ENCODE data around the gene PLEKHH1.

DNA sequence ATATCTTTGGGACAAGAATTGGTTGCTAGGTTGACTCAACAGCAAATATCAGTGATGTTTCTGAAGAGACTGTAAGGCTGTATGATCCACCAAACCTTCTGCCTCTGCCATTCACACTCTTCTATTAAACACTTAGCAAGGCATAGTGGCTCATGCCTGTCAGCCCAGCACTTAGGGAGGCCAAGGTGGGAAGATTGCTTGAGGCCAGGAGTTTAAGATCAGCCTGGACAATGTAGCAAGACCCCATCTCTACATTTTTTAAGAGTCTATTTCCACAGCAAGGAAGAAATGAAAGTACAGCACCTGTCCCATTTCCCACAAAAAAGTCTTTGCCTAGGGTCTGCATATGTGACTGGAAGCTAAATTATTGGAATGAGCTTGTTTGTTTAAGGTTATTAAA, 94.4 kb downstream of the PLEKHH1 start:
- TF ChIP-seq MXI1 (IDR thresholded peaks at IDR 0.05; ENCODE audit: low read depth, low read length) (no peak), MTA1 (IDR thresholded peaks at IDR 0.05; ENCODE audit: borderline replicate concordance) (no peak), PHF20 (IDR thresholded peaks at IDR 0.05; ENCODE audit: partially characterized antibody) (no peak), TAF15 (IDR thresholded peaks at IDR 0.05; ENCODE audit: low read depth, low read length) (no peak), BHLHE40 (IDR thresholded peaks at IDR 0.05; ENCODE audit: low read length) (no peak)
- TF ChIP-seq, protein P1, sequence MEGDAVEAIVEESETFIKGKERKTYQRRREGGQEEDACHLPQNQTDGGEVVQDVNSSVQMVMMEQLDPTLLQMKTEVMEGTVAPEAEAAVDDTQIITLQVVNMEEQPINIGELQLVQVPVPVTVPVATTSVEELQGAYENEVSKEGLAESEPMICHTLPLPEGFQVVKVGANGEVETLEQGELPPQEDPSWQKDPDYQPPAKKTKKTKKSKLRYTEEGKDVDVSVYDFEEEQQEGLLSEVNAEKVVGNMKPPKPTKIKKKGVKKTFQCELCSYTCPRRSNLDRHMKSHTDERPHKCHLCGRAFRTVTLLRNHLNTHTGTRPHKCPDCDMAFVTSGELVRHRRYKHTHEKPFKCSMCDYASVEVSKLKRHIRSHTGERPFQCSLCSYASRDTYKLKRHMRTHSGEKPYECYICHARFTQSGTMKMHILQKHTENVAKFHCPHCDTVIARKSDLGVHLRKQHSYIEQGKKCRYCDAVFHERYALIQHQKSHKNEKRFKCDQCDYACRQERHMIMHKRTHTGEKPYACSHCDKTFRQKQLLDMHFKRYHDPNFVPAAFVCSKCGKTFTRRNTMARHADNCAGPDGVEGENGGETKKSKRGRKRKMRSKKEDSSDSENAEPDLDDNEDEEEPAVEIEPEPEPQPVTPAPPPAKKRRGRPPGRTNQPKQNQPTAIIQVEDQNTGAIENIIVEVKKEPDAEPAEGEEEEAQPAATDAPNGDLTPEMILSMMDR (IDR thresholded peaks at IDR 0.05 in 2 of 3, conservative IDR thresholded peaks at IDR 0.05 in 1 of 3; ENCODE audit: insufficient read depth in 2 of 3, low read depth in 1 of 3, low read length in 3 of 3) = no peak
- TF ChIP-seq, protein P2, sequence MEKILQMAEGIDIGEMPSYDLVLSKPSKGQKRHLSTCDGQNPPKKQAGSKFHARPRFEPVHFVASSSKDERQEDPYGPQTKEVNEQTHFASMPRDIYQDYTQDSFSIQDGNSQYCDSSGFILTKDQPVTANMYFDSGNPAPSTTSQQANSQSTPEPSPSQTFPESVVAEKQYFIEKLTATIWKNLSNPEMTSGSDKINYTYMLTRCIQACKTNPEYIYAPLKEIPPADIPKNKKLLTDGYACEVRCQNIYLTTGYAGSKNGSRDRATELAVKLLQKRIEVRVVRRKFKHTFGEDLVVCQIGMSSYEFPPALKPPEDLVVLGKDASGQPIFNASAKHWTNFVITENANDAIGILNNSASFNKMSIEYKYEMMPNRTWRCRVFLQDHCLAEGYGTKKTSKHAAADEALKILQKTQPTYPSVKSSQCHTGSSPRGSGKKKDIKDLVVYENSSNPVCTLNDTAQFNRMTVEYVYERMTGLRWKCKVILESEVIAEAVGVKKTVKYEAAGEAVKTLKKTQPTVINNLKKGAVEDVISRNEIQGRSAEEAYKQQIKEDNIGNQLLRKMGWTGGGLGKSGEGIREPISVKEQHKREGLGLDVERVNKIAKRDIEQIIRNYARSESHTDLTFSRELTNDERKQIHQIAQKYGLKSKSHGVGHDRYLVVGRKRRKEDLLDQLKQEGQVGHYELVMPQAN (IDR thresholded peaks at IDR 0.05; ENCODE audit: borderline replicate concordance) = no peak

Measured in K562 (cell line).